NCI-H1092 (cell line): ENCODE data around the gene SMC3.

Source experiments
- DNase-seq: peaks from one replicate; lab custom pipeline; 2025; lab: John Stamatoyannopoulos, UW

The SMC3 gene

DNA sequence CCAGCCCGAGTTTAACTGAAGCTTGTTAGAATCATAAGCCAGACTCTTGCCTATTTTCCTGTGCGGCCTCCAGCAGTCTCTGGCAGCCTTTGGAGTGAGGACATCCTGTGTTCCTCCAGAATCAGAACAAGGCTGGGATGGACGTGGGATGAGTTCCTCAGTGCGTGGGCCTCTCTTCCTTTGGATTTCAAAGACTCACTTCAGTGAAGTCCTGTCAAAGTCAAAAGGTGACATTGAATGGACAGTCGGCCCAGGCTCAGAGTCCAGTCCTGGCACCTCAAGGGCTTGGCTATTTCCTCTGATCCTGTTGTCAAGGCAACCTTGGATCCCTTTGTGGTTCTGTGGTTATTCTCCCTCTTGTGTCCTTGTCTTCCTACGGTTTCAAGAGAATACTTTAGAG lies 21.4 kb upstream of the SMC3 start:
- DNase-seq, result no peak

DNA sequence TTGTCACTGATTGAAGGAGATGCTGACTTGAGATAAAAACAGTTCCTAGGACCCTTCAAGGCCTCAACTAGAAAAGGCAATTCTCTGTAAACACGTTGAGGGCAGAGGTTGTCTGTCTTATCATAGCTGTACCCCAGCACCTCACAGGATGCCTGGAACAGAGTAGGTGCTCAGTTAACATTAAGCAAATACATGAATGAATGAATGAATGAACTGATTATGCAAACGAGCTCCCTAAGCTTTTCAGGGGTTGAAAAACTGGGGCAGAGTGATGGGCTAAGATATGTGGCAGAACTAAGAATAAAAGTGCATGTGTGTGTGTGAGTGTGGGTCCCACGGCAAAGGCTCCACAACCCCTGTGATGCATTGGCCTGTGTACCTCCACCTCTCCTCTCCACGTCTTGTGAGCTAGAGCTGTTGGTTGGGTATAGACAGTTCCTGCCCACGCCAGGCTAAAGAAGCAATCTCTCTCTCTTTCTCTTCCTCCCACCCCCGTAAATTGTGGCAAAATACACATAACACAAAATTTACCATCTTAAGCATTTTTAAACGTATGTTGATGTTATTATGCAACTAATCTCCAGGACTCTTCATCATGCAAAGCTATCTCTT lies 20.9 kb upstream of the SMC3 start:
- no peak for DNase-seq

DNA sequence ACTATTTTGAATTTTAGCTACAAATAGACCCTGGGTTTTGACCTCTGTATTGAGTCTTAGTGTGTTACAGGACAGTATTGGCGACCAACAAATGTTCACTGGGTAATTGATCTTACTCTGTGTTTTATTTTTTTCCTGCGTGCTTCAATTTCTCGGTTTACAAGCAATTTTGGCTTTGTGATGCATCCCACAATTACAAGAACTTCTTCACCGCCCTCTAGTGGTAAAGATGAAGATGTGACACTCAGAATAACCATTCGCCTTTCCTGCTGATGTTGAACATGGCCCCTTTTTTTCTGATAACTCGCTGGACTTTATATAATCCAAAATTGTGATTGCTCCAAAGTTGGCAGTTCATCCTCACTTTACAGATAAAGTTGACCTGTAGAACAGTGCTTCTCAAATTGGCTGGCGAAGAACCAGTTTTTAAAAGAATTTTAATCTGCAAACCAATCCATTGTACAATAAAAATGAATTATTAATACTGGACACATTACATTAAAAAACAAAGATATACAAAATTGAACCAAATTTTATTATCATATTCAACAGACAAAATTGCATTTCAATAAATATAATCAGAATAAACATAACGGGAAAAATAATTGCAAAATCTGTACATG lies 20.2 kb upstream of the SMC3 start:
- DNase-seq, result no peak

- no peak for DNase-seq
Measured at GRCh38 chr10:110548002-110548401, 19.5 kb upstream of the SMC3 start.

DNA sequence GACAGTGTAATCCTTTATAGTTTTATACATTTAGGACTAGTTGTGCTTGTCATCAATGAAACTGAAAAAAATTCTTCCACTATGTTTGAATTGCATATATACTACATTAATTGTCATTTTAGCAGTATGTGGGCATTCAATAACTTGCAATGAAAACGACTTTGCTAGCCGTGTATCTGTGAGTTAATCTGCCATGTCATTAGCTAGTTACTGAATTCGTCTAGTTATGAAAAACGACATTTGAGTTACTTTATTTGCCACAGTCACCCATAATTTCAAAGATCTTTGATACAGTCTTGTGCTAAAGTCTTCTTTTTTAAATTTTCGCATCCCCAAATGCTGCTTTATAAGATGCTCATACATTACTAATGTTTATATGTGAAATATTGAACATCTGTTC lies 18.3 kb upstream of the SMC3 start:
- no peak for DNase-seq

- no peak for DNase-seq
Measured at GRCh38 chr10:110553905-110554304, 13.6 kb upstream of the SMC3 start.

- no peak for DNase-seq
Measured at GRCh38 chr10:110556296-110556695, 11.2 kb upstream of the SMC3 start.

- DNase-seq, result no peak
Measured at GRCh38 chr10:110556969-110557601, 10.4 kb upstream of the SMC3 start.

- no peak for DNase-seq
Measured at GRCh38 chr10:110558041-110558440, 9.5 kb upstream of the SMC3 start.

GRCh38 chr10:110560012-110560411 lies 7.5 kb upstream of the SMC3 start:
- no peak for DNase-seq

DNA sequence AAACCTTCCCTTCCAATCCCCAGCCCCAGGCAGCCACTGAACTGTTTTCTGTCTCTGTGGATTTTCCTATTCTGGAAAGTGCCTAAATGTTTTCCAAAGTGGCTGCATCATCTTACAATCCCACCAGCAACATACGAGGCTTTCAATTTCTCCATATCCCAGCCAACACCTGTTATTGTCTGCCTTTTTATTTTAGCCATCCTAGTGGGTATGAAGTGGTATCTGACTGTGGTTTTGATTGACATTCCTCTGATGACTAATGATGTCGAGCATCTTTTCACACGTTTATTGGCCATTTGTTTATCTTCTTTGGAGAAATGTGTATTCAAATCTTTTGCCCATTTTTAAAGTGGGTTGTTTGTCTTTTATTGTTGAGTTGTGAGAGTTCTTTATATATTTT lies 6.2 kb upstream of the SMC3 start:
- no peak for DNase-seq

GRCh38 chr10:110562348-110562747 lies 5.1 kb upstream of the SMC3 start:
- DNase-seq, result no peak

DNA sequence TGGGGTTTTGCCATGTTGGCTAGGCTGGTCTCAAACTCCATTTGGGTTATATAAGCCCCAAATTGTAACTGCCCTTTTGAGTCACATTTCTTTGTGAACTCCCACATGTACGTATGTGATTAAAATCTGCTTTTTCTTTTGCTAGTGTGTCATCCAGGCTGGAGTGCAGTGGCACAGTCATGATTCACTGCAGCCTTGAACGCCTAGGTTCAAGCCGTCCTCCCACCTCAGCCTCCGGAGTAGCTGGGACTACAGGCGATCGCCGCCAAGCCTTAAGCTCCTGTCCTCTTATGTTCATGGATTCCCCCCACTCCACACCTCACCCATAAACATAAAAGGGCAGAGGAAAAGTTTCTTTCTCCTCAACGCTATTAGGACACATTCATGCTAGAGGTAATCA lies 4.4 kb upstream of the SMC3 start:
- DNase-seq, result no peak

GRCh38 chr10:110566472-110567200 lies 859 bp upstream of the SMC3 start:
- no peak for DNase-seq

GRCh38 chr10:110568055-110568735 lies 700 bp downstream of the SMC3 start:
- DNase-seq, result peak; percentile 10

GRCh38 chr10:110569122-110569521 lies 1.6 kb downstream of the SMC3 start:
- no peak for DNase-seq

DNA sequence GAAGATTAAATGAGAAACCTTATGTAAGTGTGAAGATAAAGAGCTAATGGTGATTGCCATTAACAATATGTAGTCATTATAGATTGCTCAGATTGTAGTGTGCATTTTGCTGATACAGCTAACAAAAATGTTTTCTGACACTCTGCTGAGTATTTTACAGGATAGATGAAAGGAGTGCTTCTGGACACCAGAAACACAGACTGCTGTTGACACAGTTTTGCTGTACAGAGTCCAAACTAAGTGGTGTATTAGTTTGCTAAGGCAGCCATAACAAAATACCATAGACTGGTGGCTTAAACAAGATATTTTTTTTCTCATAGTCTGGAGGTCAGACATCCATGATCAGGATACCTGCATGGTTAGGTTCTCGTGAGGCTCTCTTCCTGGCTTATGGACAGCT lies 2.2 kb downstream of the SMC3 start:
- DNase-seq, result no peak

DNA sequence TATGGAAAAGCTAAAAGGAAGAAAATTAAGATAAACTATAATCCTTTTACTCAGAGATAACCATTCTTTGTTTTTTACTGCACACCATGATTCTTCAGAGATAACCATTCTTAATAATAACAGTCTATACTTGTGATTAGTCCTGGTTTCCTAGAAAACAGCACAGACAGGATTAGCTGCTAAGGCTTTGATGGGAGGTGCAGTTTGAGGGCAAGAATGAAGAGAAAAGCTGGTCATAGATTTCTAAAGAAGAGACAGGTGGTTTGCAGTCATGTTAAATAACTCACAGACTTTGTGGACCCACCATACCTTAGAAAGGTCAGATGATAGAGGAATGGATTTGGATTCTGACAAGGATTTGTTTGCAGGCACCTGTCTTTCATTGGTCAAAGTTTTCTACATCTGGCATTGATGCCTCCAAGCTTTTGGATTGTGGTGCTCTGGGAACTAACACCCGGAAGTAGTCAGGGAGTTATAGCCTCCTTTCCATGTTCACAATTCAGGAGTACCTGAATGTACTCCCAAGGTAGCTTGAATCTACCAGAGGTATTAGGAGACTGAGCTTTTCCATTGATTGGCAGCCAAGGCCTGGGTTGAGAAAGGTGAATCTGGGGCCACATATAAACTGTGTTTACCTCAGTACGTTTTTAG lies 3.7 kb downstream of the SMC3 start:
- no peak for DNase-seq

GRCh38 chr10:110572862-110573261 lies 5.4 kb downstream of the SMC3 start:
- DNase-seq, result no peak

DNA sequence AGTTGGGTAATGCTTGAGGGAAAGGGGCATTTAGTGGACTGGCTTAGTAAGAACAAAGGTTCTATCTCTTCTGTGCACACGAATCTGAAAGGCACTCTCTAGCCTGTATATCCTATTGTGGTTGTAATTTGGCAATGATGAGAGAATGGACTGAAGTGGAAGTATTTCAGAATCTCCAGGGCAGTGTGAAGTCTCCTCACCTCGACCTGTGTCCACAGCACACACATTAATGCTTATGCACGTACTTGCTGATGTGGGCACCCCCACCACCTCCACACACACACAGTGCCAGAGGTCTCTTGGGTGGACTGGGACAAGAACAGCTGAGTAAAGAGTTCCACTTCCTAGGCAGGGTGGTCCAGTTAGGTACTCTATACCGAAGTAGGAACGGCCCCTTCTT lies 6.9 kb downstream of the SMC3 start:
- no peak for DNase-seq

DNA sequence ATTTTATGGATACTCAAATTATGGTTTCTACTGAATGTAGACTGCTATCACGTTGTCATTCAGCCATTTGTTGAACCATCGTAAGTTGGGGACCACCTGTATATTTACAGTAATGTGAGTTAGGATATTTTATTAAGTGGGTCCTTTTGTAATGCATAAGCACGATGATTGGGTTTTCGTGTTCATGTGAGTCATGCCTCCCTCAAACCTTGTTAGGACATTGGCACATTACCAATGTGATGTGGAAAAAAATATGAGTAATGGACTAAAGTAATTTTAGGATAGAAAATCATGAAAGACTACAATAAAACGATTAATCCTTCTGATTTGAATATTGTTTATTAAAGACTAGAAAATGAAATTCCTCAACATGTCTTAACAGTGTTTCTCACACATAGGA lies 8.7 kb downstream of the SMC3 start:
- no peak for DNase-seq

DNA sequence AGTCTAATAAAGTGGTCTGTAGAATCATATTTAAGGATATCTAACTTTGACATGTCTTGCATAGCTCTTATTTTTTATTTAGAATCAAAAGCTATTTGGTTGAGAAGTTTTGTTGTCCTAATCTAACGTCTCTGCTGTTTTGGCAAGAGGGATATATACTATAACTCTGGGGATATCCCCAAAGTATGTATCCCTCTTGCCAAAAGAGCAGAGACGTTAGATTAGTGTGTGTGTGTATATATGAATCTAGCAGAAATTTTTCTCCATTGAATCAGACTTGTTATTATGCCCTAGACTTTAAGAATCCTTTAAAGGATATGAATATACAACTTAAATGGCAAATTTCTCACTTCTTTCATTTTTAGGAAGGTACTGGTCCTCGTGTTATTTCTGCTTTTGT lies 9.6 kb downstream of the SMC3 start:
- no peak for DNase-seq
